ENCODE data around the gene HOMER1.

DNA sequence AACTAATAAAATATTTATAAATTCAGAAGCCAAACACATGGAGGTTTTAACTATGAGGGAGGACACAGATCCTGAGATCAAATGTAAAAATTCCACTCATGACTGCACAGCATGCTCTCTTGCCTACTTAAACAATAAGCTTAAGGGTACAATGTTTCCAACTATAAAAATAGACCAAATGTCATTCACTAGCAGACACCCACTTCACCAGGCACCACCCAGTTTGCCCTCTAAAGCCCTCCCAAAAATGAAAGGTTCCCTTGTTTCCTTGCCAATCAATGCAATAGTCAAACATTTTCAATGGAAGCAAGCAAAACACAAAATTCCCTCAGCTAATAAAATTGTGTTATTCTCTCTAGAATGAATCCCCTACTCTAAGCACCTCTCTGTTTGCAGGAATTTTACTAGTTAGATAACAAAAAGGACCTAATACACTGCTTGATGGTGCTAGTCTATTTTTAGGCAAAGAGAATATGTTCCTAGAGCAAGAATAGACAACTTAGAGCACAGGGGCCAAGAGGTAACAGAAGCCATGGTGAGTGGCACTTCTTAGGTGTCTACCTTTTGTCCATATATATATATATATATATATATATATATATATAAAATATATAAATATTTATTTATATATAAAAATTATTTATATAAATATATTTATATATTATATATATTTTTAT lies 135.3 kb downstream of the HOMER1 start:
- TF ChIP-seq, protein P1, sequence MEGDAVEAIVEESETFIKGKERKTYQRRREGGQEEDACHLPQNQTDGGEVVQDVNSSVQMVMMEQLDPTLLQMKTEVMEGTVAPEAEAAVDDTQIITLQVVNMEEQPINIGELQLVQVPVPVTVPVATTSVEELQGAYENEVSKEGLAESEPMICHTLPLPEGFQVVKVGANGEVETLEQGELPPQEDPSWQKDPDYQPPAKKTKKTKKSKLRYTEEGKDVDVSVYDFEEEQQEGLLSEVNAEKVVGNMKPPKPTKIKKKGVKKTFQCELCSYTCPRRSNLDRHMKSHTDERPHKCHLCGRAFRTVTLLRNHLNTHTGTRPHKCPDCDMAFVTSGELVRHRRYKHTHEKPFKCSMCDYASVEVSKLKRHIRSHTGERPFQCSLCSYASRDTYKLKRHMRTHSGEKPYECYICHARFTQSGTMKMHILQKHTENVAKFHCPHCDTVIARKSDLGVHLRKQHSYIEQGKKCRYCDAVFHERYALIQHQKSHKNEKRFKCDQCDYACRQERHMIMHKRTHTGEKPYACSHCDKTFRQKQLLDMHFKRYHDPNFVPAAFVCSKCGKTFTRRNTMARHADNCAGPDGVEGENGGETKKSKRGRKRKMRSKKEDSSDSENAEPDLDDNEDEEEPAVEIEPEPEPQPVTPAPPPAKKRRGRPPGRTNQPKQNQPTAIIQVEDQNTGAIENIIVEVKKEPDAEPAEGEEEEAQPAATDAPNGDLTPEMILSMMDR (IDR thresholded peaks at IDR 0.05; ENCODE audit: insufficient read depth, low read length, poor library complexity, severe bottlenecking), result no peak
- TF ChIP-seq EZH2phosphoT487 (conservative IDR thresholded peaks at IDR 0.05; ENCODE audit: low read length), result no peak

Measured in SU-DHL-6 (cell line).